ENCODE measurements around the gene SP5. TPM values are rescaled to one million over a fixed set of nuclear protein-coding genes. Genes with fewer than 3 reads are reported as not detected.

Gene SP5
- total RNA-seq, 1 experiment from 2014 or later, result 0.98 TPM

Other genes with a start within 250 kb of the SP5 start
- gene ERICH2, start 55.0 kb downstream of the SP5 start, total RNA-seq (2021; ENCODE audit: unreplicated experiment), result 2.4 TPM
- 11.0 TPM for gene GAD1, start 101.5 kb downstream of the SP5 start, total RNA-seq (2021; ENCODE audit: unreplicated experiment)
- 87.9 TPM for gene GORASP2, start 213.9 kb downstream of the SP5 start, total RNA-seq (2021; ENCODE audit: unreplicated experiment)